Gastrocnemius medialis (tissue), 4 donors: Measurements from ENCODE around the gene PLCH1. TPM values are rescaled to one million over a fixed set of nuclear protein-coding genes. Genes with fewer than 3 reads are reported as not detected.

Source experiments
- ATAC-seq, 2 donors: fragments of 150-250 bp; one replicate each; pipeline ENCODE4 v1.9.1; 2016
- DNase-seq, 2 donors: peaks; one replicate each; pipeline ENCODE4 v3.0.0-alpha.2; 2019
- H3K27ac ChIP-seq, 4 donors: fragments of 200-600 bp; sonication (generic); 1 replicate in 1 of 4; 2 replicates in 3 of 4; pipeline ENCODE4 v1.5.1; 2016 to 2018; ENCODE audit warnings: mild to moderate bottlenecking in 2 of 4, moderate library complexity in 1 of 4
- H3K27me3 ChIP-seq, 3 donors: fragments of 200-600 bp; sonication (generic) in 2 of 3; 1 replicate in 1 of 3; 2 replicates in 2 of 3; pipeline versions ENCODE4 v1.5.1 to v1.6.0; 2016 to 2019; ENCODE audit warnings: mild to moderate bottlenecking in 1 of 3, moderate library complexity in 1 of 3
- H3K36me3 ChIP-seq, 2 donors: fragments of 200-600 bp; sonication (generic) in 1 of 2; one replicate each; pipeline ENCODE4 v1.5.1; 2017 to 2018
- H3K4me1 ChIP-seq, 2 donors: fragments of 200-600 bp; sonication (generic) in 1 of 2; one replicate each; pipeline ENCODE4 v1.5.1; 2016 to 2017; ENCODE audit warnings: mild to moderate bottlenecking in 2 of 2
- H3K4me3 ChIP-seq, 4 donors: fragments of 200-600 bp; sonication (generic) in 3 of 4; 1 replicate in 1 of 4; 2 replicates in 3 of 4; pipeline ENCODE4 v1.5.1; 2016 to 2019; ENCODE audit warnings: mild to moderate bottlenecking in 2 of 4
- H3K9me3 ChIP-seq, 3 donors: fragments of 200-600 bp; sonication (generic) in 2 of 3; 1 replicate in 1 of 3; 2 replicates in 2 of 3; pipeline ENCODE4 v1.5.1; 2016 to 2019
- CTCF ChIP-seq, 5 experiments: fragments of 450-650 bp in 3 of 5; fragments of 200-600 bp in 2 of 5; sonication (generic) in 2 of 5; IDR thresholded peaks in 4 of 5; conservative IDR thresholded peaks in 1 of 5; 1 replicate in 4 of 5; 2 replicates in 1 of 5; pipeline ENCODE4 v1.5.1; 2016 to 2019; ENCODE audit warnings: antibody characterized with exemption in 5 of 5, mild to moderate bottlenecking in 3 of 5, moderate library complexity in 3 of 5
- POLR2A ChIP-seq, 2 donors: fragments of 450-650 bp; IDR thresholded peaks; one replicate each; pipeline ENCODE4 v1.6.1; 2017; ENCODE audit warnings: antibody characterized with exemption in 2 of 2, mild to moderate bottlenecking in 2 of 2, moderate library complexity in 2 of 2
- in situ Hi-C, 4 donors: fragments of 200-750 bp; cut with MboI; loops; one replicate each; pipeline versions ENCODE4 v1.15.0 to v1.8.0; 2017; ENCODE audit warnings: low sequenced_read_pairs in 4 of 4
- intact Hi-C: fragments of 100-400 bp; cut with DNase I; formaldehyde crosslinking; loops from one replicate; pipeline ENCODE4 v1.15.1; 2023; ENCODE audit warnings: low total_unique reads
- total RNA-seq, 4 donors: library from RNA; depleted of rRNA; stranded (reverse); fragments of >200 nt; gene quantifications; one replicate each; pipeline versions ENCODE4 v1.1.0 to v1.2.3, GENCODE V29; 2016

Gene PLCH1
- total RNA-seq, 4 donors from 2014 or later = 0.07 to 0.33 (median 0.10) TPM; not detected in 1

GRCh38 chr3:155608228-155608920 lies 136.5 kb downstream of the PLCH1 start:
- ATAC-seq = no peak
- H3K4me3 ChIP-seq = no peak overlapping the region
- H3K9me3 ChIP-seq = no peaks in the 10 kb centered on the region
- no peak overlapping the region for H3K27ac ChIP-seq
- intact Hi-C loops (no loop called here), in situ Hi-C loops (no loop called here)
- no peaks in the 10 kb centered on the region for H3K36me3 ChIP-seq
- DNase-seq = no peak
- H3K27me3 ChIP-seq = no peaks in the 10 kb centered on the region
- TF ChIP-seq CTCF (IDR thresholded peaks at IDR 0.05 in 4 of 5, conservative IDR thresholded peaks at IDR 0.05 in 1 of 5) (no peak), POLR2A (IDR thresholded peaks at IDR 0.05) (no peak)
- no peaks in the 10 kb centered on the region for H3K4me1 ChIP-seq

GRCh38 chr3:155607761-155608160 lies 137.1 kb downstream of the PLCH1 start:
- Histone ChIP-seq H3K27me3 (no peaks in the 10 kb centered on the region), H3K4me1 (no peaks in the 10 kb centered on the region), H3K4me3 (no peak overlapping the region), H3K27ac (no peak overlapping the region), H3K36me3 (no peaks in the 10 kb centered on the region), H3K9me3 (no peaks in the 10 kb centered on the region)
- intact Hi-C loops (no loop called here), in situ Hi-C loops (no loop called here)
- TF ChIP-seq CTCF (IDR thresholded peaks at IDR 0.05 in 4 of 5, conservative IDR thresholded peaks at IDR 0.05 in 1 of 5) (no peak), POLR2A (IDR thresholded peaks at IDR 0.05) (no peak)
- DNase-seq = no peak
- no peak for ATAC-seq

GRCh38 chr3:155605571-155605970 lies 139.3 kb downstream of the PLCH1 start:
- TF ChIP-seq POLR2A (IDR thresholded peaks at IDR 0.05) (no peak), CTCF (IDR thresholded peaks at IDR 0.05 in 4 of 5, conservative IDR thresholded peaks at IDR 0.05 in 1 of 5) (no peak)
- H3K36me3 ChIP-seq = no peaks in the 10 kb centered on the region
- no peak for DNase-seq
- in situ Hi-C loops (no loop called here), intact Hi-C loops (no loop called here)
- no peaks in the 10 kb centered on the region for H3K27me3 ChIP-seq
- no peak for ATAC-seq
- no peaks in the 10 kb centered on the region for H3K9me3 ChIP-seq
- H3K4me1 ChIP-seq = no peaks in the 10 kb centered on the region
- H3K27ac ChIP-seq = no peak overlapping the region
- H3K4me3 ChIP-seq = no peak overlapping the region

- Histone ChIP-seq H3K9me3 (no peaks in the 10 kb centered on the region), H3K4me3 (no peak overlapping the region), H3K4me1 (no peaks in the 10 kb centered on the region), H3K27me3 (no peaks in the 10 kb centered on the region), H3K27ac (no peak overlapping the region), H3K36me3 (no peaks in the 10 kb centered on the region)
- no peak for TF ChIP-seq POLR2A (IDR thresholded peaks at IDR 0.05)
- TF ChIP-seq CTCF (IDR thresholded peaks at IDR 0.05 in 4 of 5, conservative IDR thresholded peaks at IDR 0.05 in 1 of 5) = no peak
- ATAC-seq (no peak), DNase-seq (no peak)
- intact Hi-C loops (no loop called here), in situ Hi-C loops (no loop called here)
Observed at GRCh38 chr3:155604967-155605366, 139.9 kb downstream of the PLCH1 start.

- no peaks in the 10 kb centered on the region for H3K4me1 ChIP-seq
- no peak for TF ChIP-seq CTCF (IDR thresholded peaks at IDR 0.05 in 4 of 5, conservative IDR thresholded peaks at IDR 0.05 in 1 of 5)
- TF ChIP-seq POLR2A (IDR thresholded peaks at IDR 0.05) = no peak
- H3K4me3 ChIP-seq = no peak overlapping the region
- intact Hi-C loops (no loop called here), in situ Hi-C loops (no loop called here)
- H3K9me3 ChIP-seq = no peaks in the 10 kb centered on the region
- no peak for DNase-seq
- H3K27ac ChIP-seq = no peak overlapping the region
- no peak for ATAC-seq
- H3K27me3 ChIP-seq = no peaks in the 10 kb centered on the region
- H3K36me3 ChIP-seq = no peaks in the 10 kb centered on the region
Observed at GRCh38 chr3:155604126-155604525, 140.7 kb downstream of the PLCH1 start.
